Tibial nerve (tissue), 4 donors: ENCODE measurements around the gene ARHGEF38. TPM values are rescaled to one million over a fixed set of nuclear protein-coding genes. Genes with fewer than 3 reads are reported as not detected.

Experiments
- DNase-seq, 2 donors: peaks; one replicate each; pipeline ENCODE4 v3.0.0-alpha.2; 2019; ENCODE audit warnings: low spot score in 2 of 2
- H3K27ac ChIP-seq, 4 donors: fragments of 200-600 bp; sonication (generic) in 3 of 4; one replicate each; pipeline ENCODE4 v1.5.1; 2017 to 2019; ENCODE audit warnings: mild to moderate bottlenecking in 1 of 4
- H3K27me3 ChIP-seq, 2 donors: fragments of 200-600 bp; sonication (generic) in 1 of 2; one replicate each; pipeline versions ENCODE4 v1.5.1 to v1.6.0; 2017 to 2019
- H3K36me3 ChIP-seq, 3 donors: fragments of 200-600 bp; sonication (generic); one replicate each; pipeline ENCODE4 v1.5.1; 2018 to 2019
- H3K4me1 ChIP-seq, 4 donors: fragments of 200-600 bp; sonication (generic) in 3 of 4; one replicate each; pipeline ENCODE4 v1.5.1; 2017 to 2019
- H3K4me3 ChIP-seq, 4 donors: fragments of 200-600 bp; sonication (generic) in 3 of 4; one replicate each; pipeline ENCODE4 v1.5.1; 2017 to 2019; ENCODE audit warnings: mild to moderate bottlenecking in 1 of 4, moderate library complexity in 1 of 4
- H3K9me3 ChIP-seq, 4 donors: fragments of 200-600 bp; sonication (generic) in 3 of 4; one replicate each; pipeline ENCODE4 v1.5.1; 2017 to 2019
- EP300 ChIP-seq, 2 donors: sonication (generic); formaldehyde crosslinking; IDR thresholded peaks; one replicate each; pipeline ENCODE4 v1.6.1; 2017; ENCODE audit warnings: antibody characterized with exemption in 2 of 2, mild to moderate bottlenecking in 1 of 2
- POLR2A ChIP-seq, 2 donors: fragments of 450-650 bp; IDR thresholded peaks; one replicate each; pipeline ENCODE4 v1.6.1; 2017; ENCODE audit warnings: antibody characterized with exemption in 2 of 2, mild to moderate bottlenecking in 2 of 2, moderate library complexity in 2 of 2
- WGBS, 2 donors: methylation state at CpG; one replicate each; pipeline ENCODE4 v1.1.5; 2018; 5-methylcytosine and 5-hydroxymethylcytosine counted together
- total RNA-seq, 4 donors: library from RNA; depleted of rRNA; stranded (reverse); fragments of >200 nt; gene quantifications; one replicate each; pipeline ENCODE4 v1.1.0, GENCODE V29; 2016
- TF ChIP-seq, protein P1 (sequence below), 5 experiments: fragments of 200-600 bp in 3 of 5; fragments of 450-650 bp in 2 of 5; sonication (generic) in 3 of 5; IDR thresholded peaks; one replicate each; pipeline ENCODE4 v1.5.1; 2016 to 2019; ENCODE audit warnings: antibody characterized with exemption in 5 of 5, mild to moderate bottlenecking in 3 of 5, moderate library complexity in 2 of 5

Gene ARHGEF38
- total RNA-seq, 4 donors from 2014 or later: not detected

DNA sequence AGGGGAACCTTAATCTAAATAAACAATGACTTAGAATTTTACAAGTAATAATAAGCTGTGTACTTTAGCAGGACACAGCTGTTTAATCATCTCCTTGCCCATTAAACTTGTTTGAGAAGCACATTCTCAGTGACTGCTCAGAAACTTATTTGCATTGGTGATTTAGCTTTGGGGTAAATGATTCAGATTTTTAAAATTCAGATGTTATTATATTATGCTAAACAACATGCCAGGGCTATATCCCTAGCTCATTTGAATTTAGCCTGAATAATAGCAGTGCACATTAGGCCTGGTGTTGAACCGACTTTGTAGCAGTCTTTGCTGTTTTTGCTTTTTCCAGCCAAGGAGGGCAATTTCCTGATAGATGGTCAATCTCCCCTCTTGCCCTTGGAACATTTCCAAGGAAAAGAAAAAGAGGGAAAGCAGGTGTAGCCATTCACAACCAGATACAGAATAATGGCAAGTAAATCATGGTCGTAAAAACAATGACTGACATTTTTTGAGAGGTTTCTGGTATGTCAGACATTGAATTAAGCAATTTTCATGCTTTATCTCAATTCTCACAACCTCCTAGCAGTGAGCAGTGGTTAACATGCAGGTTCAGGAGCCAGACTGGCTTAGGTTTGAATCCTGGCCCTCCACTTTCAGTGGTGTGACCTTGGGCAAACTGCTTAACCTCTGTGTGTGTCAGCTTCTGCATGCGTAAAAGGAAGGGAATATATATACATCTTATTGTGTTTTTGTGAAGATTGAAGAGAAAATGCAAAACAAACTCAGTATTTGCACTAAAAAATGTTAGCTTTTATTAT, 16.8 kb downstream of the ARHGEF38 start:
- Histone ChIP-seq H3K4me3 (no peak overlapping the region), H3K4me1 (no peaks in the 10 kb centered on the region), H3K27ac (no peak overlapping the region), H3K27me3 (no peaks in the 10 kb centered on the region), H3K36me3 (no peaks in the 10 kb centered on the region), H3K9me3 (no peaks in the 10 kb centered on the region)
- DNase-seq: no peak
- TF ChIP-seq POLR2A (IDR thresholded peaks at IDR 0.05): no peak
- TF ChIP-seq, protein P1, sequence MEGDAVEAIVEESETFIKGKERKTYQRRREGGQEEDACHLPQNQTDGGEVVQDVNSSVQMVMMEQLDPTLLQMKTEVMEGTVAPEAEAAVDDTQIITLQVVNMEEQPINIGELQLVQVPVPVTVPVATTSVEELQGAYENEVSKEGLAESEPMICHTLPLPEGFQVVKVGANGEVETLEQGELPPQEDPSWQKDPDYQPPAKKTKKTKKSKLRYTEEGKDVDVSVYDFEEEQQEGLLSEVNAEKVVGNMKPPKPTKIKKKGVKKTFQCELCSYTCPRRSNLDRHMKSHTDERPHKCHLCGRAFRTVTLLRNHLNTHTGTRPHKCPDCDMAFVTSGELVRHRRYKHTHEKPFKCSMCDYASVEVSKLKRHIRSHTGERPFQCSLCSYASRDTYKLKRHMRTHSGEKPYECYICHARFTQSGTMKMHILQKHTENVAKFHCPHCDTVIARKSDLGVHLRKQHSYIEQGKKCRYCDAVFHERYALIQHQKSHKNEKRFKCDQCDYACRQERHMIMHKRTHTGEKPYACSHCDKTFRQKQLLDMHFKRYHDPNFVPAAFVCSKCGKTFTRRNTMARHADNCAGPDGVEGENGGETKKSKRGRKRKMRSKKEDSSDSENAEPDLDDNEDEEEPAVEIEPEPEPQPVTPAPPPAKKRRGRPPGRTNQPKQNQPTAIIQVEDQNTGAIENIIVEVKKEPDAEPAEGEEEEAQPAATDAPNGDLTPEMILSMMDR (IDR thresholded peaks at IDR 0.05): no peak
- no peak for TF ChIP-seq EP300 (IDR thresholded peaks at IDR 0.05)
- WGBS, 2 donors: 57 to 69% methylated on average over 3 of the region's 3 CpGs

DNA sequence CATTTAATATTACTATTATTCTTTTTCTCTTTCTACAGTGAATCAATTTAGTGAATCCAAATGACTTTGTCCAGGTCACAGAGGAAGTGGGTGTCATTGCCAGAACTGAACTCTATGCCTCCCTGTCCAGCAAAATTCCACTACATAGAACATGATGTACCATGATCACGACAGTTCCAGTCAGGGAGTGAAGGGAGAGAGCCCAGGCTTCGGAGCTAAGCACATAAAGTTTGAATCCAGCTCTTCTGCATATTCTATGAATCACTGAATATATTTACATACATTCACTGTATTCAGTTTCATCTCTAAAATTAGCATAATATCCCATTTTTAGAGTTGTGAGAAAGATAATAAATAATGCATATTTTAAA, 17.4 kb downstream of the ARHGEF38 start:
- Histone ChIP-seq H3K9me3 (no peaks in the 10 kb centered on the region), H3K4me3 (no peak overlapping the region), H3K36me3 (no peaks in the 10 kb centered on the region), H3K4me1 (no peaks in the 10 kb centered on the region), H3K27ac (no peak overlapping the region), H3K27me3 (no peaks in the 10 kb centered on the region)
- TF ChIP-seq, protein P1 (IDR thresholded peaks at IDR 0.05): no peak
- no peak for TF ChIP-seq POLR2A (IDR thresholded peaks at IDR 0.05)
- TF ChIP-seq EP300 (IDR thresholded peaks at IDR 0.05): no peak
- no peak for DNase-seq
- WGBS, 2 donors: 65 to 77% methylated on average over 2 of the region's 2 CpGs

DNA sequence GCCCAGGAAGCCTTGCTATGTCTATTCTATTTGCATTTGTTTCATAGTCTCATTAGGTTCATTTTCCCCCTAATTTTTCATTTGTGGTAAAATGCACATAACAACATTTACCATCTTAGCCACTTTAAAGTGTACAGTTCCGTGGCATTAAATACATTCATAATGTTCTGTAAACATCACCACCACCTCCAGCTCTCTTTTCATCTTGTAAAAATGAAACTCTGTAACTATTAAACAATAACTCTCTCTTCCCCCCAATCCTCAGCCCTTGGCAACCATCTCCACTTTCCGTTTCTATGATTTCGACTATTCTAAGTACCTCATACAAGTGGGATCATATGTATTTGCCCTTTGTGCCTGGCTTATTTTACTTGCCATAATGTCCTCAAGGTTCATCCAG, 19.9 kb downstream of the ARHGEF38 start:
- 66 to 67% methylated on average over 3 of the region's 3 CpGs for WGBS, 2 donors
- no peaks in the 10 kb centered on the region for H3K27me3 ChIP-seq
- no peak overlapping the region for H3K27ac ChIP-seq

DNA sequence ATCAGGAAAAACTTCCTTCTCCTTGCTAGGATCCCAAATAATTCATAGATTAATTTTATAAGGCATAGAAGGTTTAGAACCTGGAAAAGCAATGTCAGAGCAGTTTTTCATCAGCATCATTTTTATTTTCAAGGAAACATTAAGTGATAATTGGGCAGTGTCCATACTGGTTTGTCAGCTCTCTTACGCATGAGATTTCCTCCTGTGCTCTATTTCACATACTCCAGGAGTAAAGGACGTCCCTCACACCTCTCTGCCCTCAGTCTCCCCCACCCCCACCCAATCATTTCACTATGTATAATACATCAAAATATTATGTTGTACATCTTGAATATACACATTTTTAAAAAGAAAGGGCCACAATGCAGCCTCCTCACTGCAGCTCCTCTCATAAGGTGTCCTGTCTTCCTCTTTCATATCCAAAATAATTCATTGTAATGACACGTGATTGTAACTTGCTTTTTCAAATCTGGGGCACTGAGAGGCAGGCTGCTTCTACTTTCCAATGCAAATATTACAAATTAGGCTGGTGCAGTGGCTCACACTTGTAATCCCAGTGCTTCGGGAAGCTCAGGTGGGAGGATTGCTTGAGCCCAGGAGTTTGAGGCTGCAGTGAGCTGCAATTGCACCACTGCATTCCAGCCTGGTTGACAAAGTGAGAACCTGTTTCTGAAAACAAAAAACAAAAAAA, 34.4 kb downstream of the ARHGEF38 start:
- Histone ChIP-seq H3K9me3 (no peaks in the 10 kb centered on the region), H3K4me1 (no peaks in the 10 kb centered on the region), H3K27me3 (no peaks in the 10 kb centered on the region), H3K36me3 (no peaks in the 10 kb centered on the region), H3K27ac (no peak overlapping the region), H3K4me3 (no peak overlapping the region)
- DNase-seq: no peak
- TF ChIP-seq, protein P1 (IDR thresholded peaks at IDR 0.05): no peak
- TF ChIP-seq EP300 (IDR thresholded peaks at IDR 0.05): no peak
- 64 to 78% methylated on average over 4 of the region's 4 CpGs for WGBS, 2 donors

More for the DNA sequence above, 19.9 kb downstream of the ARHGEF38 start:
- Histone ChIP-seq H3K36me3 (no peaks in the 10 kb centered on the region), H3K9me3 (no peaks in the 10 kb centered on the region), H3K4me1 (no peaks in the 10 kb centered on the region), H3K4me3 (no peak overlapping the region)
- no peak for TF ChIP-seq POLR2A (IDR thresholded peaks at IDR 0.05)
- no peak for DNase-seq

DNA sequence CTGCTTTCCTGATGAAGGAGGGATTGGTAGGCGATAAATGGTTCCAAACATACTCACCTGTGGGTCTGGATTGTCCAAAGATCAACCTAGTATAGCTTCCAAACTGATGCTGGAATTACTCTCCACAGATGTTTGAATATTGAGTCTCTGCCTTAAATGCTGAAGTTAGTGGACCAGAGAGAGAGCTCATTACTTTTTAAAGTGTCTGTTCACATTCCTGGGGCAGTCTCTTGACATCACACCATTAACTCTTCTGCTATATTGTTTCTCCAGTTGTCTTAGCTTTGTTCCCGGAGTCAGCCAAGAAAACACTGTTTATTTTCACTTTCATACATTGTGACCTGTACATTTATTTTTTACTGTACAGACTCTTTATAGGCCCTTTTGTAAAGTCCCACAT, 35.4 kb downstream of the ARHGEF38 start:
- no peak for DNase-seq
- no peaks in the 10 kb centered on the region for H3K36me3 ChIP-seq
- H3K4me1 ChIP-seq: no peaks in the 10 kb centered on the region
- no peaks in the 10 kb centered on the region for H3K9me3 ChIP-seq
- H3K27ac ChIP-seq: no peak overlapping the region
- 70 to 72% methylated on average over 2 of the region's 2 CpGs for WGBS, 2 donors
- no peaks in the 10 kb centered on the region for H3K27me3 ChIP-seq
- H3K4me3 ChIP-seq: no peak overlapping the region
- TF ChIP-seq, protein P1 (IDR thresholded peaks at IDR 0.05): no peak
- no peak for TF ChIP-seq POLR2A (IDR thresholded peaks at IDR 0.05)
- no peak for TF ChIP-seq EP300 (IDR thresholded peaks at IDR 0.05)
